NB4 (cell line): ENCODE measurements around the gene SCPEP1.

Experiments used
- DNase-seq: peaks from one replicate; pipeline ENCODE4 v3.0.0; 2010; ENCODE audit warnings: low read depth
- H3K4me3 ChIP-seq: one replicate; pipeline ENCODE4 v1.5.1; 2011; ENCODE audit warnings: mild to moderate bottlenecking, low read depth, low read length, moderate library complexity
- MYC ChIP-seq: IDR thresholded peaks from 2 replicates; pipeline ENCODE4 v1.6.1; 2011; ENCODE audit warnings: low read depth, low read length
- POLR2A ChIP-seq: IDR thresholded peaks from 2 replicates; pipeline ENCODE4 v1.6.1; 2011; ENCODE audit warnings: mild to moderate bottlenecking; ENCODE audit not compliant: insufficient read length; ENCODE audit errors: extremely low read depth
- TF ChIP-seq, protein P1 (sequence below): IDR thresholded peaks from 2 replicates; pipeline ENCODE4 v1.6.1; 2011; ENCODE audit warnings: low read depth, low read length
- TF ChIP-seq, protein P2 (sequence below): IDR thresholded peaks from one replicate; pipeline ENCODE4 v1.5.1; 2012; ENCODE audit warnings: low read depth, low read length

Gene SCPEP1

DNA sequence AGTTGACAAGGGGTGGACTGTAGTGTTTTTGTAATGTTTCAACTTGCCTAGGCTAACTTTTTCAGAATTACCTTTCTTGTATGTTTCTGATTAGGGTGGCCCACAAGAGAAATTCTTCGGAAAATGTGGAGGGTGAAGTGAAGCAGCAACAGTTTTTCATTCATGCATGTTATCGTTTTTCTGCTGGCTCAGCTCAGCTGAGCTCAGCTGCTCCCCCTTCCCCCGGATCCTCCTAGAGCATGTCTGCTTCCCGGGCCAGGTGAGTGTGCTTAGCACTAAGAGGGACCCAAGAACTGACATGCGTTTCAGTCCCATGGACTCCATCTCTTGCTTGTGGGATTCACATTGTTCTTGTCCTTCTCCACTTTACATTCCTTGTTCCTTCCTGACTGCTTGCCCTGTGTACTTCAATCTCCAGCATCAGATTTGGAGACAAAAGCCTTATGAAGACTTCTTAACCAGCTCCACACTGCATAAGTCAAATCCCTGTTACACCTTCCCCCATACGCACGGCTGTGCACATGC lies 33.6 kb downstream of the SCPEP1 start:
- no peak for DNase-seq
- TF ChIP-seq, protein P1, sequence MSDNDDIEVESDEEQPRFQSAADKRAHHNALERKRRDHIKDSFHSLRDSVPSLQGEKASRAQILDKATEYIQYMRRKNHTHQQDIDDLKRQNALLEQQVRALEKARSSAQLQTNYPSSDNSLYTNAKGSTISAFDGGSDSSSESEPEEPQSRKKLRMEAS, result no peak
- no peak for TF ChIP-seq POLR2A
- no peak for TF ChIP-seq MYC
- TF ChIP-seq, protein P2, sequence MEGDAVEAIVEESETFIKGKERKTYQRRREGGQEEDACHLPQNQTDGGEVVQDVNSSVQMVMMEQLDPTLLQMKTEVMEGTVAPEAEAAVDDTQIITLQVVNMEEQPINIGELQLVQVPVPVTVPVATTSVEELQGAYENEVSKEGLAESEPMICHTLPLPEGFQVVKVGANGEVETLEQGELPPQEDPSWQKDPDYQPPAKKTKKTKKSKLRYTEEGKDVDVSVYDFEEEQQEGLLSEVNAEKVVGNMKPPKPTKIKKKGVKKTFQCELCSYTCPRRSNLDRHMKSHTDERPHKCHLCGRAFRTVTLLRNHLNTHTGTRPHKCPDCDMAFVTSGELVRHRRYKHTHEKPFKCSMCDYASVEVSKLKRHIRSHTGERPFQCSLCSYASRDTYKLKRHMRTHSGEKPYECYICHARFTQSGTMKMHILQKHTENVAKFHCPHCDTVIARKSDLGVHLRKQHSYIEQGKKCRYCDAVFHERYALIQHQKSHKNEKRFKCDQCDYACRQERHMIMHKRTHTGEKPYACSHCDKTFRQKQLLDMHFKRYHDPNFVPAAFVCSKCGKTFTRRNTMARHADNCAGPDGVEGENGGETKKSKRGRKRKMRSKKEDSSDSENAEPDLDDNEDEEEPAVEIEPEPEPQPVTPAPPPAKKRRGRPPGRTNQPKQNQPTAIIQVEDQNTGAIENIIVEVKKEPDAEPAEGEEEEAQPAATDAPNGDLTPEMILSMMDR, result no peak
- H3K4me3 ChIP-seq, result no peak overlapping the region

DNA sequence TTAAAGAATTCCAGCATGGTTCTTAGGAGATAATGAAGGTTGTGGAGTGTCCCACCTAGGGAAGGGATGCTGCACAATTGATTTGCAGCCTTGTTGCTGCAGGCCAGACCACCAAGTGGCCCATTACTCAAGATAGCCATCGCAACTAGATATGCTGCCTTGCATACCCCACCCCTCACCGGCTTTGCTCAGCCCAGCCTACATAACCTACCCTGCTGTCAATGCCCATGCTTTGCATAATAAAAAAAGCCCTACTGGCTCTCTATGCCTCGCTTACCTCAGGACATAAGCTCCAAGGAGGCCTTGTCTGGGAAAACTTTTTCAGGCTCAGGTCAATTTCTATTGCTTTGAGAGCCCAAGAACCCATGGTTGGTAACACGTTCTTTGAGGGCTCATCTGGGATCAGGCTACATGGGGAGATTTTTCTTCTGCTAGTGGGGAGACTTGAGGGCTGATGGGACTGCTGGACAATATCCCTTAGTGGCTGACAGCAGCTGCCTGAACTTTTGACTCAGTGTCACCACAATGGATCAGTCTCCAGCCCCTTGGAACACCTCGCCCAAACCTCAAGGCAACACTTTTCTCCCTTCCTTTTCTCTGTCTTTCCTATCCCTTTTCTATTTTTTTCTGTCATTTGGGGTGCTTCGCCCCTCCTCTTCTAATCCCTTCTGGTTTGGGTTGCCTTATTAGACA lies 38.3 kb downstream of the SCPEP1 start:
- TF ChIP-seq MYC (no peak), POLR2A (no peak)
- TF ChIP-seq, protein P1, result no peak
- TF ChIP-seq, protein P2, result no peak
- no peak for DNase-seq
- H3K4me3 ChIP-seq, result no peak overlapping the region

DNA sequence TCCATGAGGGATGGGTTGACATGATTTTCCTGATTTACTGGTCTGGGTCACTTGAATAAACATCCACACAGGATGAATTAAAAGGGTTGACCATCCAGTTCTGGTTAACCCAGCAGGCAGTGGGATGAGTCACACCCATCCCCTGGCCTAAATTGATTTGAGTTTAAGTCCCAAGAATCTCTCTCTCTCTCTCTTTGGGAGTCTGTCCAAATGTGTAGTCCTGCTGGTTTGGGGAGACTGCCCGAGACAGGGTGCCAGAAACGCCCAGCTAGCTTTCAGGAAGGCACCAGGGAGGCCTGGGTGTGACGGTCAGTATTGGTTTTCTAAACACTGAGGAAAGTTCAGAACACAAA lies 38.8 kb downstream of the SCPEP1 start:
- DNase-seq, result no peak
- TF ChIP-seq, protein P1, result no peak
- TF ChIP-seq, protein P2, result no peak
- TF ChIP-seq POLR2A (no peak), MYC (no peak)
- H3K4me3 ChIP-seq, result no peak overlapping the region

DNA sequence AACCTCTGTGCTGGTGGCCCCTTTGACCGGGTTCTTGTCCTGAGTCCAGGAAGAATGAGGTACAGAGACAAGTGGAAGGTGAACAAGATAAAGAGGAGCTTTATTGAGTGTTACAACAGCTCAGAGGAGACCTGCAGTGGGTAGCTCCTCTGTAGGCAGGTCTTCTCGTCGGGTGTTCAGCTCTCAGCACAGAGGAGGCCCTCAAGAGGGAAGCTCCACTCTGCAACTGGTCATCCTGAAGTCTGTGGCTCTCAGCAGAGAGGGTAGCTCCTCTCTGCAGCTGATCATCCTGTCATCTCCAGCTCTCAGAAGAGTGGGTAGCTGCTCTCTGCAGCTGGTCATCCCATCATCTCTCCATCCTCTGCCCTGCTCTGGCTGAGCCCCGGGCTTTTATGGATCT lies 39.7 kb downstream of the SCPEP1 start:
- TF ChIP-seq, protein P1, result no peak
- TF ChIP-seq POLR2A, result no peak
- TF ChIP-seq MYC, result no peak
- TF ChIP-seq, protein P2, result no peak
- no peak overlapping the region for H3K4me3 ChIP-seq
- DNase-seq, result no peak

DNA sequence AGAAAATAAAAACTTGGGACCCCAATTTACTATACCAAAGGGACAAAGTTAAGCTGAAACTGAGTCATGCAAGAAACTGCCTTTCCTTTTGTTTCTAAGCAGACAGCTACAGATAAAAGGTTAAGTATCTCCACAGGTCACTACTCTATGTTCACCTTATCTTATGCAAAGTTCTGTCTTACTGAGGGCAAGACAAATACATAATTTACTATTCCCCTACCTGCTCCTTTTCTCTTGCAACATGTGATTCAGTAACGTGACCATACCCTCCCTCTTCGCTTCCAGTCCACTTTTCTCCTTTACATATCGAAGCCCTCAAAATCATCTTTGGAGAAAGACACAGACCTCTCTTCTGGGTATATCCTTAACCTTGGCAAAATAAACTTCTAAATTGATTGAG lies 42.3 kb downstream of the SCPEP1 start:
- TF ChIP-seq MYC (no peak), POLR2A (no peak)
- TF ChIP-seq, protein P2, result no peak
- TF ChIP-seq, protein P1, result no peak
- H3K4me3 ChIP-seq, result no peak overlapping the region
- no peak for DNase-seq
